B cell (primary cell): ENCODE measurements around the gene ERP29. TPM values are rescaled to one million over a fixed set of nuclear protein-coding genes. Genes with fewer than 3 reads are reported as not detected.
"Not testable (repeated sequence)": the region's sequence is repeated elsewhere in the genome, so short reads cannot be mapped to it uniquely, and the experiment has no call there.

Experiments
- ATAC-seq: fragments of 200-7000 bp; cut with Tn5 transposase; one replicate; pipeline ENCODE4 v1.10.0; 2021; ENCODE audit warnings: low read depth, mild to moderate bottlenecking, moderate number of reproducible peaks, moderate library complexity
- CTCF ChIA-PET: fragments of 350-600 bp; sonication (Branson Sonifier 250); formaldehyde crosslinking; loops from one replicate; lab custom pipeline; 2021; ENCODE audit warnings: antibody characterized with exemption, inconsistent platforms; lab: Charles Lee
- POLR2A ChIA-PET: fragments of 350-600 bp; sonication (Branson Sonifier 250); formaldehyde crosslinking; loops from one replicate; lab custom pipeline; 2021; ENCODE audit warnings: antibody characterized with exemption; lab: Charles Lee
- DNase-seq: peaks from one replicate; pipeline ENCODE4 v3.0.0; 2013
- H2AFZ ChIP-seq: 2 replicates; pipeline ENCODE4 v1.6.1; 2012; ENCODE audit warnings: mild to moderate bottlenecking, low read depth, low read length; ENCODE audit not compliant: insufficient read depth, poor library complexity, severe bottlenecking
- H3K27ac ChIP-seq, 2 donors: 1 replicate in 1 of 2; 2 replicates in 1 of 2; pipeline ENCODE4 v1.5.1; 2012 to 2013; ENCODE audit warnings: low read length in 2 of 2, mild to moderate bottlenecking in 2 of 2, moderate library complexity in 1 of 2
- H3K27me3 ChIP-seq, 4 experiments: fragments of 200-600 bp in 1 of 4; sonication (generic) in 1 of 4; replicated peaks in 1 of 4; 1 replicate in 2 of 4; 2 replicates in 2 of 4; pipeline versions ENCODE4 v1.6.1 to v1.7.0; 2013 to 2016; ENCODE audit warnings: low read length in 3 of 4, mild to moderate bottlenecking in 2 of 4, mixed read lengths in 1 of 4, moderate library complexity in 1 of 4; ENCODE audit not compliant: insufficient read depth in 4 of 4, control insufficient read depth in 3 of 4; ENCODE audit errors: control extremely low read depth in 1 of 4
- H3K36me3 ChIP-seq, 2 experiments: replicated peaks in 1 of 2; 1 replicate in 1 of 2; 2 replicates in 1 of 2; pipeline versions ENCODE4 v1.6.1 to v1.7.1; 2013; ENCODE audit warnings: low read length in 1 of 2; ENCODE audit not compliant: insufficient read depth in 2 of 2, control insufficient read depth in 1 of 2; ENCODE audit errors: control extremely low read depth in 1 of 2, extremely low read depth in 1 of 2
- H3K4me1 ChIP-seq, 2 donors: fragments of 200-600 bp in 1 of 2; sonication (generic) in 1 of 2; 1 replicate in 1 of 2; 2 replicates in 1 of 2; pipeline versions ENCODE4 v1.5.1 to v1.6.1; 2013 to 2017; ENCODE audit warnings: low read length in 2 of 2; ENCODE audit not compliant: control insufficient read depth in 2 of 2, insufficient read depth in 2 of 2
- H3K4me2 ChIP-seq: replicated peaks from 2 replicates; pipeline ENCODE3; 2012; ENCODE audit warnings: mild to moderate bottlenecking, low read depth, low read length; ENCODE audit not compliant: poor library complexity, severe bottlenecking
- H3K4me3 ChIP-seq, 5 experiments: fragments of 200-600 bp in 1 of 5; sonication (generic) in 1 of 5; 1 replicate in 3 of 5; 2 replicates in 2 of 5; pipeline versions ENCODE4 v1.5.1 to v1.7.0; 2011 to 2016; ENCODE audit warnings: low read length in 4 of 5, mild to moderate bottlenecking in 4 of 5, low read depth in 2 of 5, control low read depth in 1 of 5, moderate library complexity in 1 of 5; ENCODE audit not compliant: insufficient read depth in 1 of 5; ENCODE audit errors: control extremely low read depth in 1 of 5, extremely low read depth in 1 of 5
- H3K79me2 ChIP-seq: fragments of 200-600 bp; sonication (generic); one replicate; pipeline ENCODE4 v1.6.0; 2016; ENCODE audit warnings: low read length; ENCODE audit not compliant: control insufficient read depth, insufficient read depth
- H3K9ac ChIP-seq: fragments of 200-600 bp; sonication (generic); 2 replicates; pipeline ENCODE4 v1.6.1; 2017; ENCODE audit warnings: mild to moderate bottlenecking, low read length, moderate library complexity
- H3K9me3 ChIP-seq, 3 donors: one replicate each; pipeline versions ENCODE4 v1.6.1 to v1.7.1; 2013; ENCODE audit warnings: low read length in 2 of 3; ENCODE audit not compliant: control insufficient read depth in 2 of 3, insufficient read depth in 1 of 3; ENCODE audit errors: control extremely low read depth in 1 of 3
- H4K20me1 ChIP-seq: 2 replicates; pipeline ENCODE4 v1.6.0; 2012; ENCODE audit warnings: mild to moderate bottlenecking, low read length; ENCODE audit not compliant: insufficient read depth, control insufficient read depth, poor library complexity, severe bottlenecking
- H3K27ac Mint-ChIP-seq: one replicate; pipeline ENCODE4 v1.8.0; 2021; ENCODE audit warnings: mixed read lengths
- H3K27me3 Mint-ChIP-seq: one replicate; pipeline ENCODE4 v1.8.0; 2021; ENCODE audit warnings: mixed read lengths
- H3K4me1 Mint-ChIP-seq: one replicate; pipeline ENCODE4 v1.8.0; 2021; ENCODE audit warnings: mixed read lengths
- H3K4me3 Mint-ChIP-seq: one replicate; pipeline ENCODE4 v1.8.0; 2021; ENCODE audit warnings: mixed read lengths
- H3K9me3 Mint-ChIP-seq: one replicate; pipeline ENCODE4 v1.8.0; 2022; ENCODE audit warnings: mixed read lengths; ENCODE audit not compliant: insufficient read depth
- CTCF ChIP-seq: fragments of 200-600 bp; IDR thresholded peaks from one replicate; pipeline ENCODE4 v1.8.0; 2022; ENCODE audit warnings: antibody characterized with exemption, mild to moderate bottlenecking
- WGBS: methylation state at CpG from one replicate; pipeline ENCODE4 v1.1.5; 2013; ENCODE audit warnings: missing lambda C conversion rate; ENCODE audit not compliant: insufficient coverage; 5-methylcytosine and 5-hydroxymethylcytosine counted together
- intact Hi-C: fragments of 100-400 bp; cut with micrococcal nuclease; formaldehyde crosslinking; loops from one replicate; pipeline ENCODE4 v1.10.0; 2022
- polyA plus RNA-seq: library from polyadenylated mRNA; depleted of rRNA; stranded (reverse); fragments of >200 nt; gene quantifications from 2 replicates; pipeline ENCODE4 v1.2.3, GENCODE V29; 2012
- total RNA-seq, 2 donors: library from RNA; stranded (reverse); fragments of 120-200 nt in 1 of 2; gene quantifications; 1 replicate in 1 of 2; 2 replicates in 1 of 2; pipeline versions ENCODE4 v1.2.3 to v1.2.4, GENCODE V29; 2013 to 2022

Gene ERP29
- total and polyA plus RNA-seq, 2 donors (not counting 1 experiment from before 2014, with no cell fraction given): 130 to 149 TPM

GRCh38 chr12:111998015-111998414 lies 15.2 kb upstream of the ERP29 start:
- peaks cover 0 to 15% (median 12%) of the 10 kb centered on the region in 4 experiments for H3K27me3 ChIP-seq
- no peak overlapping the region for H3K4me2 ChIP-seq
- DNase-seq (no peak), ATAC-seq (no peak)
- H3K27ac ChIP-seq: no peak overlapping the region
- H3K79me2 ChIP-seq: peaks cover 10% of the 10 kb centered on the region
- peaks cover 28% of the 10 kb centered on the region for H4K20me1 ChIP-seq
- H3K9me3 ChIP-seq: no peaks in the 10 kb centered on the region
- no peak overlapping the region for H3K4me3 ChIP-seq
- H3K36me3 ChIP-seq: no peaks in the 10 kb centered on the region
- Mint-ChIP-seq H3K4me1 (peaks cover 48% of the 10 kb centered on the region), H3K9me3 (no peaks in the 10 kb centered on the region), H3K27me3 (peaks cover 15% of the 10 kb centered on the region), H3K27ac (no peak overlapping the region), H3K4me3 (no peak overlapping the region)
- CTCF ChIA-PET: interaction anchor here (0.8 to 1.3 kb wide), 2 partner anchors 15 to 18 kb away, joined by 3 to 4 read pairs; partner anchors contain the start of genes ERP29 and TMEM116
- H3K9ac ChIP-seq: no peak overlapping the region
- POLR2A ChIA-PET: no interaction called here
- TF ChIP-seq CTCF: no peak
- no peak overlapping the region for H2AFZ ChIP-seq
- WGBS: 100% methylated on average over 3 of the region's 4 CpGs
- peaks cover 47 to 59% of the 10 kb centered on the region in 2 donors for H3K4me1 ChIP-seq
- intact Hi-C loops: no loop called here

GRCh38 chr12:111999129-111999528 lies 14.1 kb upstream of the ERP29 start:
- H3K79me2 ChIP-seq, H3K36me3 ChIP-seq, H3K9ac ChIP-seq, H3K27ac Mint-ChIP-seq, H3K4me3 ChIP-seq, H3K9me3 Mint-ChIP-seq, H3K27ac ChIP-seq, H3K9me3 ChIP-seq, intact Hi-C loops, H2AFZ ChIP-seq, DNase-seq, H3K4me3 Mint-ChIP-seq, ATAC-seq, H3K4me2 ChIP-seq: not testable (repeated sequence)
- peaks cover 27% of the 10 kb centered on the region for H4K20me1 ChIP-seq
- 96% methylated on average over 9 of the region's 9 CpGs for WGBS
- POLR2A ChIA-PET: interaction anchor here (0.7 kb wide), 1 partner anchor 26 kb away, joined by 3 read pairs; no protein-coding TSS in a partner anchor
- peaks cover 37 to 49% of the 10 kb centered on the region in 2 donors for H3K4me1 ChIP-seq
- Mint-ChIP-seq H3K27me3 (peaks cover 15% of the 10 kb centered on the region), H3K4me1 (peaks cover 39% of the 10 kb centered on the region)
- H3K27me3 ChIP-seq: peaks cover 0 to 13% (median 11%) of the 10 kb centered on the region in 4 experiments
- CTCF ChIA-PET: interaction anchor here (0.9 kb wide), 1 partner anchor 15 kb away, joined by 4 read pairs; no protein-coding TSS in a partner anchor
